Bronchial epithelial cell (primary cell): Measurements from ENCODE around the gene METTL25B. TPM values are rescaled to one million over a fixed set of nuclear protein-coding genes. Genes with fewer than 3 reads are reported as not detected.
A peak's percentile ranks its signal among the peaks of the same experiment; 100 is the strongest.

ENCODE experiments used
- DNase-seq: peaks from one replicate; pipeline ENCODE4 v3.0.0-alpha.2; 2010; ENCODE audit warnings: low read depth
- FAIRE-seq: peaks from 2 replicates; lab custom pipeline; 2011; peaks lifted over from hg19 to GRCh38; lab: Jason Lieb, UNC
- H3K27me3 ChIP-seq: 2 replicates; pipeline ENCODE4 v1.5.1; 2011; ENCODE audit warnings: low read length; ENCODE audit not compliant: control insufficient read depth, insufficient read depth
- H3K36me3 ChIP-seq: 2 replicates; pipeline ENCODE4 v1.5.1; 2011; ENCODE audit warnings: low read length; ENCODE audit not compliant: control insufficient read depth, insufficient read depth
- H3K4me3 ChIP-seq: 2 replicates; pipeline ENCODE4 v1.5.1; 2011; ENCODE audit warnings: mild to moderate bottlenecking, low read depth, low read length, control low read depth
- total RNA-seq: library from RNA; depleted of rRNA; stranded (reverse); fragments of >200 nt; gene quantifications from 2 replicates; pipeline ENCODE4 v1.2.1, GENCODE V29; 2014
- TF ChIP-seq, protein P1 (sequence below): IDR thresholded peaks from 2 replicates; pipeline ENCODE4 v1.5.1; 2011; ENCODE audit warnings: mild to moderate bottlenecking, moderate library complexity, low read length, control low read depth, inconsistent platforms; ENCODE audit not compliant: insufficient read depth, severe bottlenecking

The METTL25B gene
- total RNA-seq, 1 donor from 2014 or later, result 14.7 TPM

DNA sequence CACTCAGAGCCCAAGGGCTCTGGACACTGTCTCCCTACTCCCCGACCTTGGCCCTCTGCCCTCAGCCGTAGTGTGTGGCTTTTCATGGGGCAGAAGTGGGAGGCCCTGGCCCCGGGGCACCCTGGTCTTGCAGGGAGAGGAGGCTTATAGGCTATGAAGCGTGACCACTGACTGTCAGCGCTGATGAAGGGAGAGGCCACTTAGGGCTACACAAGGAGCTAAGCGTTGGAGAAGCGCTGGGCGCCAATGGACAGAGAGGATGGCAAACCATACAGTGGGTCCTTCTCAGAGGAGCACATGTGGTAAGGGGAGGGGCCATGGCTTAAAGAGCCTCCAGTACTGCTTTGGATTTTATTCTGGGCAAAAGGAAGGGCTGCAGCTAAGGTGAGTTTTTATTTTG, 30.8 kb upstream of the METTL25B start:
- H3K4me3 ChIP-seq, result no peak overlapping the region
- TF ChIP-seq, protein P1, sequence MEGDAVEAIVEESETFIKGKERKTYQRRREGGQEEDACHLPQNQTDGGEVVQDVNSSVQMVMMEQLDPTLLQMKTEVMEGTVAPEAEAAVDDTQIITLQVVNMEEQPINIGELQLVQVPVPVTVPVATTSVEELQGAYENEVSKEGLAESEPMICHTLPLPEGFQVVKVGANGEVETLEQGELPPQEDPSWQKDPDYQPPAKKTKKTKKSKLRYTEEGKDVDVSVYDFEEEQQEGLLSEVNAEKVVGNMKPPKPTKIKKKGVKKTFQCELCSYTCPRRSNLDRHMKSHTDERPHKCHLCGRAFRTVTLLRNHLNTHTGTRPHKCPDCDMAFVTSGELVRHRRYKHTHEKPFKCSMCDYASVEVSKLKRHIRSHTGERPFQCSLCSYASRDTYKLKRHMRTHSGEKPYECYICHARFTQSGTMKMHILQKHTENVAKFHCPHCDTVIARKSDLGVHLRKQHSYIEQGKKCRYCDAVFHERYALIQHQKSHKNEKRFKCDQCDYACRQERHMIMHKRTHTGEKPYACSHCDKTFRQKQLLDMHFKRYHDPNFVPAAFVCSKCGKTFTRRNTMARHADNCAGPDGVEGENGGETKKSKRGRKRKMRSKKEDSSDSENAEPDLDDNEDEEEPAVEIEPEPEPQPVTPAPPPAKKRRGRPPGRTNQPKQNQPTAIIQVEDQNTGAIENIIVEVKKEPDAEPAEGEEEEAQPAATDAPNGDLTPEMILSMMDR, result no peak
- DNase-seq (no peak), FAIRE-seq (no peak)
- H3K36me3 ChIP-seq, result peaks cover 19% of the 10 kb centered on the region
- H3K27me3 ChIP-seq, result no peaks in the 10 kb centered on the region

DNA sequence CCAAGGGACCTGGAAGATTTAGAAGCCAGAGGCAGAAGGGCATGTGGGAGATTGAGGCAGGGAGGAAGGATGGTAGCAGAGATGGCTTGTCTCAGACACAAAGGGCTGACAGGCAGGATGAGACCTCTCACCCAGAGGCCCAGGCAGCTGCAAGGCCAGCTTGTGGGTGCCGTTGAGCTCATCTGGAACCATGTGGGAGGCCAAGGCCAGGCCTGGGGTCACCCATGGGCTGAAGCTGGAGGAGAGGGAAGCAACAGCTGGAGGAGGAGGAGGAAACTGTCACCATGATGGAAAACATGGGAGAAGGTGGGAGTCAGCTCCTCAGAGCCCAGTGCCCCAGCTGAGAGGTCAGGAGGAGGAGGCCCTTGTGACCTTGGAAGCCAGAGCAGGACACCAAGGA, 29.3 kb upstream of the METTL25B start:
- Histone ChIP-seq H3K4me3 (no peak overlapping the region), H3K36me3 (peaks cover 21% of the 10 kb centered on the region), H3K27me3 (no peaks in the 10 kb centered on the region)
- TF ChIP-seq, protein P1, result no peak
- no peak for FAIRE-seq
- DNase-seq, result no peak

DNA sequence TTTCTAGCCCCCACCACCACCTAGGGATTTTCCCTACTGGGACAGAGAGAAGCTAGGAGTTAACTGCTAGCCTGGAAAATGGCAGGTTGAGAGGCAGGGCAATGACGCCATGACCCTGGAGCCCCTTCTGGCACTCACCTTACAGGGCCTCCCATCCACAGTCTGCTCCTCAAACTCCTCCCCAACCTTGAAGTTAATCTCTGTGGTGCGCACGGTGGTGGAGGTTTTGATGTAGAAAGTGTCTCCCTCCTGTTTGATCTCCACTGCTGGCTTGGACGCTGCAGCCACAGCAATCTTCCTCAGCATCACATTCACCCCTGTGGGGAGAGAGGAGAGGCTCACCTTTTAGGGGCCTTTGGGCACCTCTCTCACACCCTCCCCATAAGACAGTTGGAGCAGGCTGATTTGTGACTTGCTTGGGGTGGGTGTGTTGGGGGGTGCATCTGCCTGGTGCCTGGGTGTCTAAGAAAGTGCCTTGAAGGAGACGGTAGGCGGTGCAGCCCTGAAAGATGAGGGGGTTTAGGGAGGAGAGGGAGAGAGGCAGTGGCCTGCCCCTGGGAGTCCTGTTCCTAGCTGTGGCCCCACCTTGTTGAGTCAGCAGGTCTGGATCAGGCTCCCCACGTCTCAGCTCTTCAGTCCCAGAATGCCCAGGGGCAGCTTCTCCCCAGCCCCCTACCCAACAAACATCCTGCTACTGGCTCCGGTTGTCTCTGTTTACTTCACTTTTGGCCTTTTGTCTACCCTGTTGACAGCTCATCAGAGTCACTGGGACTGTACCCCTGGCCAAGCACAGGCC, 27.3 kb upstream of the METTL25B start:
- Histone ChIP-seq H3K36me3 (peaks cover 21% of the 10 kb centered on the region), H3K27me3 (no peaks in the 10 kb centered on the region), H3K4me3 (no peak overlapping the region)
- TF ChIP-seq, protein P1, result no peak
- DNase-seq (no peak), FAIRE-seq (no peak)

- Histone ChIP-seq H3K27me3 (no peaks in the 10 kb centered on the region), H3K36me3 (peaks cover 21% of the 10 kb centered on the region), H3K4me3 (peak overlapping the region; percentile 60)
- TF ChIP-seq, protein P1, result no peak
- FAIRE-seq (no peak), DNase-seq (no peak)
These were observed 24.9 kb upstream of the METTL25B start for GRCh38 chr1:156703336-156703735.

- TF ChIP-seq, protein P1, result no peak
- no peaks in the 10 kb centered on the region for H3K27me3 ChIP-seq
- H3K4me3 ChIP-seq, result peak overlapping the region; percentile 60
These were observed 24.5 kb upstream of the METTL25B start for GRCh38 chr1:156703741-156704140.

More at GRCh38 chr1:156703741-156704140, 24.5 kb upstream of the METTL25B start:
- no peak for FAIRE-seq
- peaks cover 21% of the 10 kb centered on the region for H3K36me3 ChIP-seq
- no peak for DNase-seq
